Measurements from ENCODE around the gene PEX6.
"Not testable (repeated sequence)": the region's sequence is repeated elsewhere in the genome, so short reads cannot be mapped to it uniquely, and the experiment has no call there.

PEX6 gene

DNA sequence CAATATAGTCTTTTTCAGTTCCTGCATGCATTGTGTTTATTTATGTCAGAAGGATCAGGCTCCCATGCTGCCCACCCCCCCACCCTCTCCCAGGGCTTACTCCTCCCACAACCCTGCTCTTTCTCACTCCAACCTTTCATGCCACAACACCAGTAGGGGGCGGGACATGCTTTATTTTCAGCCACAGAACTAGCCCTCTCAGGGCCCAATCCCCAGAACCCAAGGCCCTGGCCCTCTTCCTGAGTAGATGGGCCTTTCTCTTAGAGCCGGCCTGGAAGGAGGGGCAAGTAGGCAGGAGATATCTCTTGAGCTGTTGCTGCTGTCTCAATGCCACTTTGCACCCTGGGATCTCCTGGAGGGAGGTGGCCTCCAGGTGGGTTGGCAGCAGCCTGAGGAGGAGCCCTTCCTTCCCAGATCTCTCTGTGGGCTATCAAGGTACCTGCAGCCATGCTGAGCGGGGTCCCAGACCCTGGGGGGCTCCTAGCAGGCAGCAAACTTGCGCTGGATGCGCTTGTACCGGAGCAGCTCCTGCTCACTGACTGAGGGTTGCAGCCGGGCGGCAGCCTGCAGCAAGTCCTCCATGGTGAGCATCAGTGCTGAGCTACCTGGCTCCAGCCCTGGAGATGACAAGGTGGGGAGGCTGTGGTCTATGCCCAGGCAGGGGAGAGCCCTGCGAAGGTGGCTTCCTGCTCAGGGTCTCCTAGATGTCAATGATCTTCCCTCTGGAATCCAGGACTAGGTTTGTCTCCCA is 15.0 kb downstream of the PEX6 start:
- no peak for DNase-seq (ENCODE audit: low spot score)

DNA sequence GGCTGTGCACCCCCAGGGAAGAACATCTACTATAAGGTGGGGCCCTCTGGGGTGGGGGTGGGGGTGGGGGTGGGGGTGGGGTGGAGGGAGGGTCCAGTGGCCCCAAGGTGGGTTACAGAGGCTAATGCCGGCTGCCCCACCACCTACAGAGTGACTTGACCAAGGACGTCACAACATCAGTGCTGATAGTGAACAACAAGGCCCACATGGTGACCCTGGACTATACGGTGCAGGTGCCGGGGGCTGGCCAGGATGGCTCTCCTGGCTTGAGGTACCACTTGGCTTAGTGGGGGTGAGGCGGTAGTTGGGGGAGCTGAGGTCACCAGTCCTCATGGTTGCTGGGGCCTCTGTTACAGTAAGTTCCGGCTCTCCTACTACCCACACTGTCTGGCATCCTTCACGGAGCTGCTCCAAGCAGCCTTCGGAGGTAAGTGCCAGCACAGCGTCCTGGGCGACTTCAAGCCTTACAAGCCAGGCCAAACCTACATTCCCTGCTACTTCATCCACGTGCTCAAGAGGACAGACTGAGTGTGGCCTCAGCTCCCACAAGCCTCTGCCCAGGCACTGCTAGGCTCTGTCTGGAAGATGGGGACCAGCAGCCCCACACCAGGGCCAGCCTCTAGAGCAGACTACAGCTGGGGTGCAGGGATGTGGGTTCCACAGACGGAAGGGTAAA is 15.7 kb downstream of the PEX6 start:
- DNase-seq (ENCODE audit: low spot score): no peak

DNA sequence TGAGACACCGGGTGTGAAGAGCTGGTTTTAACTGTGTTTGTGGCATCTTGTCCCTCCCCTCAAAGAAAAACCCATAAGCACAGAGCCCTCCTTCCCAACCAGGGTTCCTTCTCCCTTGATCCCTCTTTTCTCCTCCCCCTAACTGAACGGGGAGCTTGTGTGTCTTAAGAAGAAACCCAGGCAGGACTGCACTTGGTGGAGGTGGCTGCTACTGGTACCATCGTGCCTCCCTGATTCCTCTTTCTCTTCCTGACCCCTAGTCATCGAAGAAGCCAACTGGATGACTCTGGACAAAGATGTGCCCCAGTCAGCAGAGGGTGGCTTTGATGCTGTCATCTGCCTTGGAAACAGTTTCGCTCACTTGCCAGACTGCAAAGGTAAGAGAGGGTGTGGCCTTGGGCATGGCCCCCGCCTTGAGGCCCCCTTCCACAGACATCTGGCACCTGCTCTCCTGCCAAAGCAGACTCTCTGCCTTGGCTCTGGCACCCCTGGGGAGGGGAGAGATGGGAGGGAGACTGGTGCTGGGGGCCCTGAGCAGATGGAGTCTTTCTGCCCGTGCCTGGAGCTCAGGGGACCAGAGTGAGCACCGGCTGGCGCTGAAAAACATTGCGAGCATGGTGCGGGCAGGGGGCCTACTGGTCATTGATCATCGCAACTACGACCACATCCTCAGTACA is 16.3 kb downstream of the PEX6 start:
- no peak for DNase-seq (ENCODE audit: low spot score)

DNA sequence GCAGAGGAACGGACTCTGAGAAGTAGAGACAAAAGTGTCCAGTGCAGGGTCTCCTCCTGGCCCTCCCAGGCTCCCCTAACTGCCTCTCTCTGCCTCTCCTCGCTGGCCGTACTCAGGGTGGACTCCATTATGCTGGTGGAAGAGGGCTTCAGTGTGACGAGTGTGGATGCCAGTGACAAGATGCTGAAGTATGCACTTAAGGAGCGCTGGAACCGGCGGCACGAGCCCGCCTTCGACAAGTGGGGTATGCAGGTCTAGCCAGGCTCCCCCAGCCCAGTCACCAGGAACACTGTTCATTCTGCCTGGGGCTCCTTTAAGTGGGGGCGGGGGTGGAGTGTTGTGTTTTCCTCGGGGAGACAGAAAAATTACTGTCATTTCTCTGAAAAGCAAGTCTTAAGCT is 16.9 kb downstream of the PEX6 start:
- DNase-seq (ENCODE audit: low spot score): no peak

DNA sequence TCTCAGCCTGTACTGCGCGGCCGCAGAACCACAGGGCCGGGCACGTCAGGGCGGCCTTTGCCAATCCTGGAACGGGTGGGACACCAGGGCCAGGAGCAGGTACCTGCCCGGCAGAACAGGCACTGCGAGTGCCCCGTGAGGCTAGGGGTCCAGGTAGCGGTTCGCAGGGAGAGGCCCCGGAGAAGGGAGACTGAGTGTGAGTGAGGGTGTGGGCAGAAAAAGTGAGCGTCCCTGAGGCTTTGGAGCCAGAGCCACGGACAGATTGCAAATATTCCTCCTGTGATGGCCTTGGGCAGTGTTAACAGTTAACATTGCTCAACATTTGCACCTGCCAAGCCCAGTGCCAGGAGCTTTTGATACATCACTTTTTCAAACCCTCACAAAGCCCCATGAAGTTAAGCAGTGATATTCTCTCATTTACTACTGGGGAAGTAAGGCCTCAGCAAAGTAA is 17.9 kb downstream of the PEX6 start:
- DNase-seq (ENCODE audit: low spot score): no peak

DNA sequence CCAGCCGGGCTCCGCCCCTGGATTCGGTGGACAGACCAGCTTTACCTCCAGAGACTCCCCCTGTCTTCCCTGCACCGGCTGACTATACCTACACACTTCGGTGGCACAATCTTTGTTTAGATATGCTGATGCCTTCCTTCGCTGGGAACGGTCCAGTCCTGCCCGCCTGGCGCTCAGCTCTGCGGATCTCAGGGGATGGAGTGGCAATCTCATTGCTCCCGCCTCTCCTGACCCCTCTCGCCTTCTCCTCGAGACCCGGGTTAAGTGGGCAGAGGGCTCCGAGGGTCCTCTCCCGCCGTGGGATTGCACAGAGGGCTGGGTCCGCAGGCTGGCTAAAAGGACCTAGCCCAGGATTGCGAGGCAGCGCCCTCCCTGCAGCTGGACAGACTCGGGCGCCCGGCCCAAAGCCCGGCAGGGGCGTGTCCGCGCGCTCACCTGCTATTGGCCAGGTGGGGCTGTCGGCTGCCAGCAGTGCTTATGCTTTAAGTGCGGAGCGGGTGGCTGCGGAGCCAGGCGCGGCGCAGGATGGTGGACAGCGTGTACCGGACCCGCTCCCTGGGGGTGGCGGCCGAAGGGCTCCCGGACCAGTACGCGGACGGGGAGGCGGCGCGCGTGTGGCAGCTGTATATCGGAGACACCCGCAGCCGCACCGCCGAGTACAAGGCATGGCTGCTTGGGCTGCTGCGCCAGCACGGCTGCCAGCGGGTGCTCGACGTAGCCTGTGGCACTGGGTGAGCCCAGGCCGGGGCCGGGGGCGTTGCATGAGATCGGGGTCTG is 18.6 kb downstream of the PEX6 start, which contains the start of gene GNMT:
Gene GNMT (plus strand): TSS at position 512 of the 777 bp plus-strand sequence. CDS start 14 bp downstream, at position 526.
- peak; percentile 58 for DNase-seq (ENCODE audit: low spot score)

DNA sequence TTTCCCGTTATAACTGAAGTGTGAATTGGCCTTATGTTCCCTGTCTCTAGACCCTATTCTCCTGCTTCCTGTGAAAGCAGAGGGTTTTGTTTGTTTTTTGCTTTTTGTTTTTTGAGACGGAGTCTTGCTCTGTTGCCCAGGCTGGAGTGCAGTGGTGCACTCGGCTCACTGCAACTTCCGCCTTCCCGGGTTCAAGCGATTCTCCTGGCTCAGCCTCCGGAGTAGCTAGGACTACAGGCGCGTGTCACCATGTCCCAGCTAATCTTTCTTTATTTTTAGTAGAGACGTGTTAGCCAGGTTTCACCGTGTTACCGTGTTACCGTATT is 19.1 kb downstream of the PEX6 start:
- DNase-seq (ENCODE audit: low spot score): no peak

DNA sequence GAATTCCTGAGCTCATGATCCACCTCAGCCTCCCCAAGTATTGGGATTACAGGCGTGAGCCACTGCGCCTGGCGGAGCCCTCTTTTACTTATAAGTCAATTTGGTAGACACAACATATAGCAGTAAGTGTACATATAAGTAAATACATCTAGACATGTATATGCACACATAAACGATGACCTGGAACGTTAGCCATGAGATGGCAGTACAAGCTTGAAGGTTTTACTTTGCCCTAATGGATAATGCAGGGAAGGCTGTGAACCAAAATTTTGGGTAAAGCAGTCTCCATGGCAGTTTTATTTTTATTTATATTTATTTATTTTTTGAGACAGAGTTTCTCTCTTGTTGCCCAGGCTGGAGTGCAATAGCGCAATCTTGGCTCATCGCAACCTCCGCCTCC is 20.9 kb downstream of the PEX6 start:
- no peak for DNase-seq (ENCODE audit: low spot score)

DNA sequence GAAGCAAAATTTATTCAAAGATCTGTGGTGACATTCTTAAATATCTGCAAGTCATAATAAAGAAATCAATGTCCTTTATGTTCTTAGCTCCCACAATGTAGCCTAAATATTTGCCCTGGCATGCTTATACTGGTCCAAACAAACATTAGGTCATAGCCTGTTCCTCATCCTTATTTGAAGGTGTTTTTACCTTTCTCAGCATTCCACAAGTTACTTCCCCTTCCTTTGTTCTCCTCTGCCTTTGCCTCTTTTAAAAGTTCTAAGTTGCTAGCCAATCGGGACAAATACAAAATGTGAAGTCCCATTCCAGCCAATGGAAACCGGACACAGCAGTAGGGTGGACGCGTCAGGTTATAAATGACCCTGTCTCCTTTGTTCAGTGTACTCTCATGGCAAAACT is 24.6 kb downstream of the PEX6 start:
- DNase-seq (ENCODE audit: low spot score): not testable (repeated sequence)

DNA sequence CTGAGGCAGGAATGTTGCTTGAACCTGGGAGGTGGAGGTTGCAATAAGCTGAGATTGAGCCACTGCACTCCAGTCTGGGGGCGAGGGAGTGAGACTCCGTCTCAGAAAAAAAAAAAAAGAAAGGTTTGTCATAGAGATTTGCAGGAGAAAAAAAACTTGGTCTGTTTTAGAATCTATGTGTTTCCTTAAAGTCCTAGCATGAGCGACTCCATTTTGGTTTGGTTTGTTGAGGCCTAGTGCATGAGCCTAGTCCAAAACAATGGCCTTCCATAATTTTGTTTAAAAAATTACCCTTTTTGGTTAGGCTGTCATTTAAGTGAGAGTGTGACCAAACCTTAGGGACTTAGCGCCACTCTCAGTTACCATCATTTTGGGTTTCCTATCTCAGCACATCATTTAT is 26.6 kb downstream of the PEX6 start:
- no peak for DNase-seq (ENCODE audit: low spot score)

DNA sequence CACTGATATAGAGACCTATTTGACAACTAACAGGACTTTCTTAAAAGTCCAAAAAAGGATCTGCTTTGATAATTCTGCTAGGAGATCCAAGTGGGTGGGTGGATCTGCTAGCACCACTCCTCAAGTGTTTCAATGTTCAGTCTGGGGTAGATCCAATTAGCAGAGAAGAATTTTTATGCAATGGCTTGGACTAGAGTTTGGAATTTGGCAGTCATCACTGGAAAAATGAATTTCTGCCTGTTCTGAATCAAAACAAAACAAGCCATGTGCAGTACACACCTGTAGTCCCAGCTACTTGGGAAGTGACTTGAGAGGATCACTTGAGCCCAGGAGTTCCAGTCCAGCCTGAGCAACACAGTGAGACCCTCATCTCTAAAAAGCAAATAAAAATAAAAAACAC is 31.0 kb downstream of the PEX6 start:
- DNase-seq (ENCODE audit: low spot score): no peak

DNA sequence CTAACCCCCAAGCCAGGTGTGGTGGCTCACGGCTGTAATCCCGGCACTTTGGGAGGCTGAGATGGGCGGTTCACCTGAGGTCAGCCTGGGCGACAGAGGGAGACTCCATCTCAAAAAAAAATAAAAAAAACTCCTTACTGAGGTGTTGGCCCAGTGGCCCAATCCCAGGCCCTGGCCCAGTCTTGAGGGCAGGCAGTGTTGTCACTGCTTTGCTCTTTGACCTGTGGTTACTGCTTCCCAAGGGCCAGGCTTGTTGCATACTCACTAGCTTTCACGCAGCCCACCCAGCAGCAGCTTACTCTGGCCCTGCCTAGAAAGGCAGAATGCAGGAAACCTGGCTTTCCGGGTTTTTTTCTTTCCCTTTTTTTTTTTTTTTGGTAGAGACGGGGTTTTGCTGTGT is 36.5 kb downstream of the PEX6 start:
- no peak for DNase-seq (ENCODE audit: low spot score)

DNA sequence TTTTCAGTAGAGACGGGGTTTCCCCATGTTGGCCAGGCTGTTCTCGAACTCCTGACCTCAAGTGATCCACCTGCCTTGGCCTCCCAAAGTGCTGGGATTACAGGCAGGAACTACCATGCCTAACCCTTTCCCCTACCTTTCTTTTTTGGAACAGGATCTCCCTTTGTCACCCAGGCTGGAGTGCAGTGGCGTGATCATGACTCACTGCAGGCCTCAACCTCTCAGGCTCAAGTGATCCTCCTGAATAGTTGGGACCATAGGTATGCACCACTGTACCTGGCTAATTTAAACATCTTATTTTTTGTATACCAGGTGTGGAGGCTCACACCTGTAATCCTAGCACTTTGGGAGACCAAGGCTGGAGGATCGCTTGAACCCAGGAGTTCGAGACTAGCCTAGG is 37.6 kb downstream of the PEX6 start:
- DNase-seq (ENCODE audit: low spot score): not testable (repeated sequence)

DNA sequence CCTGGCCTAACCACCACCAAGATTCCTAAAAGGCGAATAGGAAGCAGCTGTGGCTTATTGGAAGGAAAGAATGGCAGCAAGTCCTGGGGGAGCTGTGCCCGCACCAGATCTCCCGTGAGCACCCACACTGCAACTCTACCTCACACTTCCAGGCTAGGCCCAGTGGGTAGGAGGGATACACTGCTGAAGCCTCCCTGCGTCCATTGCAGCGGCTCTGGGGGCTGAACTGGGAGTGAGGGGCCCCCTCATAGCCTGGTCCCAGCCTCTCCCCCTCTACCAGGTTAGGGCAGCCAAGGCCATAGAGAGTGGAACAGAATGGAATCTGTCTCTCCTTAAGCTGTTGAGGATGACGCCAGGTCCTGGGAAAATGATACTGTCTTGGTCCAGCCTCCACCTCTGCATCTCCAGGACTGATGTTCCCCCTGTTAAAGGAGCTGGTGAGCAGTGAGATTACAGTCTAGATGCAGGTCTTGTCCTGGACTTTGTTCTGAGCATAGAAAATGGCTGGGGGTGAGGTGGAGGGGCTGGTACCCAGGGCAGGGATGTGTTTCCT is 38.4 kb downstream of the PEX6 start:
- no peak for DNase-seq (ENCODE audit: low spot score)

DNA sequence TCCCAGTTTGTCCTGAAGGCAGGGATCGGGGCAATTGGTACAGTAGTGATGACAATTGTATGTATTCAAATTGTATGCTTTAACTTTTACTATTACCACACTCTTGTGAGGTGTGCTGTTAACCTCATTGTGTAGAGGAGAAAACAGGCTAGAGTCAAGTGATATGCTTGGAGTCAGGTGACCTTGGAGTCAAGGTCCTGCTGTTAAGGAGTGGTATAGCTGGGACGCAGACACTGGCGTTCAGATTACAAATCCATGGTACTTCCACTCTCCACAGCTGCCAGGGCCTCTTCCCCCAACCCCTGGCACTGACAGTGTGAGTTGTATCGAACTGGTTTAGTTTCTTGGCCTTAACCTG is 39.2 kb downstream of the PEX6 start:
- DNase-seq (ENCODE audit: low spot score): no peak

DNA sequence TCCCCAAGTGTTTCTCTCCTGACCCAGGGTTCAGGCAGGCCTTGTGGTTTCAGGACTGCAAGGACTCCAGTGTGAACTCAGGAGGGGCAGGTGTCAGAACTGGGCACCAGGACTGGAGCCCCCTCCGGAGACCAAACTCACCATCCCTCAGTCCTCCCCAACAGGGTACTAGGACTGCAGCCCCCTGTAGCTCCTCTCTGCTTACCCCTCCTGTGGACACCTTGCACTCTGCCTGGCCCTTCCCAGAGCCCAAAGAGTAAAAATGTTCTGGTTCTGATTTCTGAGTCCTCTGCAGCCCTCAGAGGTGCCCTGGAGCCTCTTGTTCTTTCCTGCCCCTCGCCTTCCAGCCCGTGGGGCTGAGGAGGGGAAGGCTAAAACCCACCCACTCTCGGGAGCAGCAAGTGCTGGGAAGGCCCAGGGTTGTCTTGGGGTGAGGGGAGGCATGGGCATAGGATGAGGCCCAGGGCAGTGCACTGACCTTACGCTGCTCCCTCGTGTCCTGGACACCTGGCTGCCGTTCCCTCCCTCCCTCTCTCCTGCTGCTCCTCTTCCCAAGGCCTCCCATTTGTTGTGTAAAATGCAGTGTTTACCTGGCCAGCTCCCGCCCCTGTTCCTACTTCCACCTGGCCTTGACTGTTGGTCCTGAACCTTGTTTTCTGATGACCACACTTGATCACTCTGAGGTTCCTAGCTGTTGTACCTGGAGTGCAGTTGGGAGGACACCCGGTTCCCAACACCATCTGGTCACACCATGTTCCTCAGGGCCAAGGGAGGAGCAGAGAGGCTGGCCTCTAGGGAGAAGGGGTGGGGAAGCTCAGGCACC is 39.8 kb downstream of the PEX6 start:
- no peak for DNase-seq (ENCODE audit: low spot score)

DNA sequence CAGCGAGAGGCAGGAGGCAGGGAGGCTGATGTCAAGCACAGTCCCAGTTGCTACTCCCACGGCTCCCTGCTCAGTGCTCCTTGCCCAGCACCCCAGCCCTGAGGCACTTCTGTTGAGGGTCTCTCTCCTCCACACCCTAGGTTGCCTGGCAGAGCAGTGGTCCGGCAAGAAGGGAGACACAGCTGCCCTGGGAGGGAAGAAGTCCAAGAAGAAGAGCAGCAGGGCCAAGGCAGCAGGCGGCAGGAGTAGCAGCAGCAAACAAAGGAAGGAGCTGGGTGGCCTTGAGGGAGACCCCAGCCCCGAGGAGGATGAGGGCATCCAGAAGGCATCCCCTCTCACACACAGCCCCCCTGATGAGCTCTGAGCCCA is 40.6 kb downstream of the PEX6 start:
- DNase-seq (ENCODE audit: low spot score): no peak

DNA sequence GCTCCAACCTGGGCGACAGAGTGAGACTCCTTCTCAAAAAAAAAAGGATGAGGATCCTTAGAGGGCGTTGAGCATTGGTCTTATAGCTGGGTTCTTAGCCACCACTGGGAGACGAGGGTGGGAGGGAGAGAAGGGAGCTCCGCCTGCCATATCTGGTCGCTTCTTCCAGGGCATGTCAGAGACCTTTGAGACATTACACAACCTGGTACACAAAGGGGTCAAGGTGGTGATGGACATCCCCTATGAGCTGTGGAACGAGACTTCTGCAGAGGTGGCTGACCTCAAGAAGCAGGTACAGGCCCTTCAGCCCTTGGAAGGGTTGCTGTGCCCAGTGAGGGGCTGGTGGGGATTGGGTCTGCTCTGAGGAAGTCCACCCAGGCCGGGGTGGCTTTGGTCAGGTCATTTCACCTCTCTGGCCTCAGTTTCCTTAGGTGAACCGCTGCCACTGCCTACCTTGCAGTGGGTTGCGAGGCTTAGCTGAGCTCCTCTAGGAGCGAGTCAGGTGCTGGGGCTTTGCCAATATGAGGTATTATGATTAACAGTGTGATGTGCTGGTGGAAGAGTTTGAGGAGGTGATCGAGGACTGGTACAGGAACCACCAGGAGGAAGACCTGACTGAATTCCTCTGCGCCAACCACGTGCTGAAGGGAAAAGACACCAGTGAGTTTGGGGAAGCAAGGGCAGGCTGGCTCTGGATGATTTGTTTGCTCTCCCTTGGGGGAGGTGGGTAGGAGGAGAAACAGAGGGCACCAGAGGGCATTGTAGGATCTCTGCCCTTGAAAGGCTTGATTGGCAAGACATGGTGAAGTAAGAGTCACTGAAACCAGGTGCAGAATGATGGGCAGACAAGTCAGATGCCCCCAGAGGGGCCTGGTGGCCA is 41.2 kb downstream of the PEX6 start:
- no peak for DNase-seq (ENCODE audit: low spot score)

DNA sequence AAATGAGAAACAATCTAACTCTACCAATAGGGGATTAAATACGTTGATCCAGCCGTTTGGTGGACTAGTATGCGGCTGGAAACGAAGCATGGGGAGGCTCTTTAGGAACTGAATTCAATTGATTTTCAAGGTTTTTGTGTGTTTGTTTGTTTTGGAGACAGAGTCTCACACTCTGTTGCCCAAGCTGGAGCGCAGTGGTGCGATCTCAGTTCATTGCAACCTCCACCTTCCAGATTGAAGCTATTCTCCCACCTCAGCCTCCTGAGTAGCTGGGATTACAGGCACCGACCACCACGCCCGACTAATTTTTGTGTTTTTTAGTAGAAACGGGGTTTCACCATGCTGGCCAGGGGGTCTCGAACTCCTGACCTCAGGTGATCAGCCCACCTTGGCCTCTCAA is 42.6 kb downstream of the PEX6 start:
- DNase-seq (ENCODE audit: low spot score): no peak

DNA sequence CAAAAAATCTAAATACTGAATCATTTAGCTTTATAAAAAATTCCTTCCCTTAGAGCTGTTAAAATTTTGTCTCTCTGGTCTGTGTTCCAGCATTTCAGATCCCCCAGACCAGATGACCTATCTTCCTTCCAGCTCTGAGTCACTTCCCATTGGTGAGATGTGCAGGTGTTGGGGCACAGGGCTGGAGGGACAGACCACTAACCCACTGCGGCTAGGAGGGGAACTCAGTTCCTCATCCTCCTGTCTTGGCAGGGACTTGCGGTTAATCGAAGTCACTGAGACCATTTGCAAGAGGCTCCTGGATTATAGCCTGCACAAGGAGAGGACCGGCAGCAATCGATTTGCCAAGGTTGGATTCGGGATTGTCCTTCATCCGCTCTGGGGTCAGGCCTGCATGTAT is 43.7 kb downstream of the PEX6 start:
- no peak for DNase-seq (ENCODE audit: low spot score)
